GM19324 (cell line): ENCODE measurements around the gene PRPH2.
"Not testable (repeated sequence)": the region's sequence is repeated elsewhere in the genome, so short reads cannot be mapped to it uniquely, and the experiment has no call there.

Source experiments
- ATAC-seq: cut with Tn5 transposase; IDR thresholded peaks from one replicate; pipeline ENCODE4 v1.9.1; 2021; ENCODE audit warnings: mild to moderate bottlenecking, moderate library complexity; ENCODE audit not compliant: unreplicated experiment, low FRiP score

Gene PRPH2

GRCh38 chr6:42704251-42704936, 18.0 kb downstream of the PRPH2 start:
- no peak for ATAC-seq

- ATAC-seq = not testable (repeated sequence)
Observed at GRCh38 chr6:42702786-42703185, 19.6 kb downstream of the PRPH2 start.

- ATAC-seq = no peak
Observed at GRCh38 chr6:42702200-42702599, 20.2 kb downstream of the PRPH2 start.

GRCh38 chr6:42698217-42698616, 24.2 kb downstream of the PRPH2 start:
- ATAC-seq = no peak

GRCh38 chr6:42697268-42697655, 25.1 kb downstream of the PRPH2 start:
- no peak for ATAC-seq

GRCh38 chr6:42696526-42697267, 25.7 kb downstream of the PRPH2 start:
- ATAC-seq = no peak

- ATAC-seq = no peak
Observed at GRCh38 chr6:42694586-42694985, 27.8 kb downstream of the PRPH2 start.

- no peak for ATAC-seq
Observed at GRCh38 chr6:42693725-42694323, 28.6 kb downstream of the PRPH2 start.

GRCh38 chr6:42692137-42692911, 30.1 kb downstream of the PRPH2 start:
- ATAC-seq = no peak

- ATAC-seq = no peak
Observed at GRCh38 chr6:42690872-42691271, 31.5 kb downstream of the PRPH2 start.

GRCh38 chr6:42690151-42690702, 32.2 kb downstream of the PRPH2 start:
- no peak for ATAC-seq

- ATAC-seq = no peak
Observed at GRCh38 chr6:42689371-42689770, 33.0 kb downstream of the PRPH2 start.

GRCh38 chr6:42688281-42688680, 34.1 kb downstream of the PRPH2 start:
- ATAC-seq = no peak

- ATAC-seq = no peak
Observed at GRCh38 chr6:42679358-42679757, 43.0 kb downstream of the PRPH2 start.

- no peak for ATAC-seq
Observed at GRCh38 chr6:42674780-42675179, 47.6 kb downstream of the PRPH2 start.

GRCh38 chr6:42674368-42674767, 48.0 kb downstream of the PRPH2 start:
- not testable (repeated sequence) for ATAC-seq

- no peak for ATAC-seq
Observed at GRCh38 chr6:42664718-42665117, 57.7 kb downstream of the PRPH2 start.

- ATAC-seq = no peak
Observed at GRCh38 chr6:42661540-42662153, 60.8 kb downstream of the PRPH2 start.

GRCh38 chr6:42659806-42660205, 62.6 kb downstream of the PRPH2 start:
- no peak for ATAC-seq

- ATAC-seq = no peak
Observed at GRCh38 chr6:42653851-42654250, 68.5 kb downstream of the PRPH2 start.
